Large intestine (tissue), 12 donors: ENCODE data around the gene SLC31A1. TPM values are rescaled to one million over a fixed set of nuclear protein-coding genes. Genes with fewer than 3 reads are reported as not detected.

ENCODE experiments used
- DNase-seq, 2 donors: peaks; one replicate each; pipeline versions ENCODE4 v3.0.0 to v3.0.0-alpha.2; 2013
- H3K27ac ChIP-seq: one replicate; pipeline ENCODE4 v1.5.1; 2013; ENCODE audit warnings: low read length
- H3K27me3 ChIP-seq: 2 replicates; pipeline ENCODE4 v1.6.1; 2013; ENCODE audit warnings: low read length; ENCODE audit not compliant: control insufficient read depth, insufficient read depth
- H3K36me3 ChIP-seq: 2 replicates; pipeline ENCODE4 v1.6.1; 2013; ENCODE audit warnings: low read length; ENCODE audit not compliant: control insufficient read depth, insufficient read depth
- H3K4me1 ChIP-seq: one replicate; pipeline ENCODE4 v1.6.1; 2013; ENCODE audit warnings: low read length; ENCODE audit not compliant: control insufficient read depth, insufficient read depth
- H3K4me3 ChIP-seq: one replicate; pipeline ENCODE4 v1.5.1; 2013; ENCODE audit warnings: low read length
- H3K9me3 ChIP-seq: one replicate; pipeline ENCODE4 v1.6.1; 2013; ENCODE audit warnings: mild to moderate bottlenecking, low read depth, low read length, moderate library complexity; ENCODE audit not compliant: control insufficient read depth
- whole genome bisulfite sequencing: methylation state at CpG from one replicate; pipeline ENCODE4 v1.1.5; 2013; ENCODE audit warnings: low lambda C conversion rate; ENCODE audit not compliant: insufficient coverage; 5-methylcytosine and 5-hydroxymethylcytosine counted together
- long read RNA-seq, 11 donors: transcript quantifications; one replicate each; lab custom pipeline, GENCODE V29; 2026
- polyA plus RNA-seq: library from polyadenylated mRNA; unstranded; fragments of 120-200 nt; gene quantifications from one replicate; pipeline ENCODE4 v1.2.1, GENCODE V29; 2013

Gene SLC31A1
- 32.2 TPM for polyA plus RNA-seq
- long read RNA-seq, donor 1, full-length matches to known transcripts = 6 of 40 reads
- long read RNA-seq, donor 1, partial matches to known transcripts = 15 of 40 reads
- long read RNA-seq, donor 1, other reads (novel, unspliced or antisense) = 19 of 40 reads
- long read RNA-seq, donor 2, full-length matches to known transcripts = 19 of 116 reads
- long read RNA-seq, donor 2, partial matches to known transcripts = 21 of 116 reads
- long read RNA-seq, donor 2, other reads (novel, unspliced or antisense) = 76 of 116 reads
- long read RNA-seq, donor 3 = 0 reads
- long read RNA-seq, donor 4, full-length matches to known transcripts = 2 of 2 reads
- long read RNA-seq, donor 4, partial matches to known transcripts = 0 of 2 reads
- long read RNA-seq, donor 4, other reads (novel, unspliced or antisense) = 0 of 2 reads
- long read RNA-seq, donor 5, full-length matches to known transcripts = 13 of 13 reads
- long read RNA-seq, donor 5, partial matches to known transcripts = 0 of 13 reads
- long read RNA-seq, donor 5, other reads (novel, unspliced or antisense) = 0 of 13 reads
- long read RNA-seq, donor 6, full-length matches to known transcripts = 23 of 49 reads
- long read RNA-seq, donor 6, partial matches to known transcripts = 26 of 49 reads
- long read RNA-seq, donor 6, other reads (novel, unspliced or antisense) = 0 of 49 reads
- long read RNA-seq, donor 7, full-length matches to known transcripts = 9 of 52 reads
- long read RNA-seq, donor 7, partial matches to known transcripts = 0 of 52 reads
- long read RNA-seq, donor 7, other reads (novel, unspliced or antisense) = 43 of 52 reads
- long read RNA-seq, donor 8, full-length matches to known transcripts = 16 of 114 reads
- long read RNA-seq, donor 8, partial matches to known transcripts = 27 of 114 reads
- long read RNA-seq, donor 8, other reads (novel, unspliced or antisense) = 71 of 114 reads
- long read RNA-seq, donor 9, full-length matches to known transcripts = 10 of 22 reads
- long read RNA-seq, donor 9, partial matches to known transcripts = 12 of 22 reads
- long read RNA-seq, donor 9, other reads (novel, unspliced or antisense) = 0 of 22 reads
- long read RNA-seq, donor 10, full-length matches to known transcripts = 18 of 23 reads
- long read RNA-seq, donor 10, partial matches to known transcripts = 5 of 23 reads
- long read RNA-seq, donor 10, other reads (novel, unspliced or antisense) = 0 of 23 reads
- long read RNA-seq, donor 11, full-length matches to known transcripts = 17 of 72 reads
- long read RNA-seq, donor 11, partial matches to known transcripts = 19 of 72 reads
- long read RNA-seq, donor 11, other reads (novel, unspliced or antisense) = 36 of 72 reads

GRCh38 chr9:113221003-113221799, at the start of gene SLC31A1, which contains the start of gene FKBP15:
Gene SLC31A1, plus strand, starts transcription at chr9:113221544. Its CDS starts 34,605 bp downstream, at chr9:113256149.
Gene FKBP15, minus strand, starts transcription at chr9:113221277. Its CDS starts 34 bp downstream, at chr9:113221243.
- Histone ChIP-seq H3K9me3 (no peaks in the 10 kb centered on the region), H3K27ac (peak within 1 kb of the TSS; percentile 95), H3K36me3 (peaks cover 3% of the 10 kb centered on the region), H3K27me3 (no peaks in the 10 kb centered on the region), H3K4me1 (peaks cover 11% of the 10 kb centered on the region), H3K4me3 (peak within 1 kb of the TSS; percentile 85)
- WGBS = 0% methylated on average over 2 of the region's 65 CpGs
- peak; percentile 99 to 100 for DNase-seq

- Histone ChIP-seq H3K9me3 (no peaks in the 10 kb centered on the region), H3K27ac (no peak overlapping the region), H3K27me3 (no peaks in the 10 kb centered on the region), H3K36me3 (peaks cover 76% of the 10 kb centered on the region), H3K4me1 (no peaks in the 10 kb centered on the region), H3K4me3 (no peak overlapping the region)
- WGBS = no CpG with 5 or more reads among the region's 3 CpGs
- no peak for DNase-seq
Measured at GRCh38 chr9:113173341-113173740, 48.0 kb upstream of the SLC31A1 start.

DNA sequence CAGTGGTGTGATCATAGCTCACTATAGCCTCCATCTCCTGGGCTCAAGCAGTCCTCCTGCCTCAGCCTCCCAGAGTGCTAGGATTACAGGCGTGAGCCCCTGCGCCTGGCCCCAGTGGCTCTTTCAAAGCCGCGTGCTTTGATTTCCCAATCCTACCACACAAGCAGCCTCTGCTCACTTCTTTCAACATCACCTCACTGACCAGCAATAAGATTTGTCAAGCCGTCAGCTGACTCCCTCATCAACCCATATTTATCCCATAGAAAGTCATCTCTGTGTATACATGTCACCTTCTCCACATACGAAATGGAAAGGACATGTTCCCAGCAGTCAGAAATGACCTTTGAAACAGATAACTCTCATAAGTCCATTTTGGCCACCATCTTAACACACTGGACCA, 44.5 kb upstream of the SLC31A1 start:
- Histone ChIP-seq H3K36me3 (peaks cover 68% of the 10 kb centered on the region), H3K4me3 (no peak overlapping the region), H3K27ac (no peak overlapping the region), H3K9me3 (no peaks in the 10 kb centered on the region), H3K27me3 (no peaks in the 10 kb centered on the region), H3K4me1 (no peaks in the 10 kb centered on the region)
- DNase-seq = no peak
- WGBS = no CpG with 5 or more reads among the region's 6 CpGs

DNA sequence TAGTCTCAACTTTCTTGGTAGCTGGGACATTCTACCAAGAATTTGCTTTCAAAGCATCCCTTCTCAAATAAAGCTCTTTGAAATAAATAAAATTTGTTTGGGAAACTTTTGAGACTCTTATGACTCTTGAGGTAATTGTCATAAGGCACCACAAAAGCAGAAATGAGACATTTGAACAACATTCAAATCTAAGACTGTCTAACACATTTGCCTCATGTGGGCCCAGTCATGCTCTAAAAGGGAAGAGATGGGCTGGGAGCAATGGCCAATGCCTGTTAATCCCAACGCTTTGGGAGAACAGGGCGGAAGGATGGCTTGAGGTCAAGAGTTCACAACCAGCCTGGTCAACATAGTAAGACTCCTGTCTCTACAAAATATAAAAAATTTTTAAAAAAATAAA, 44.1 kb upstream of the SLC31A1 start:
- Histone ChIP-seq H3K27me3 (no peaks in the 10 kb centered on the region), H3K27ac (no peak overlapping the region), H3K9me3 (no peaks in the 10 kb centered on the region), H3K4me1 (no peaks in the 10 kb centered on the region), H3K36me3 (peaks cover 72% of the 10 kb centered on the region), H3K4me3 (no peak overlapping the region)
- no peak for DNase-seq
- no CpG with 5 or more reads among the region's 2 CpGs for WGBS

- no peaks in the 10 kb centered on the region for H3K4me1 ChIP-seq
- no peak overlapping the region for H3K4me3 ChIP-seq
- H3K27ac ChIP-seq = no peak overlapping the region
- H3K36me3 ChIP-seq = peaks cover 71% of the 10 kb centered on the region
- no peak for DNase-seq
- H3K9me3 ChIP-seq = no peaks in the 10 kb centered on the region
- WGBS = no CpG with 5 or more reads among the region's 1 CpG
- H3K27me3 ChIP-seq = no peaks in the 10 kb centered on the region
Measured at GRCh38 chr9:113178087-113178486, 43.3 kb upstream of the SLC31A1 start.

DNA sequence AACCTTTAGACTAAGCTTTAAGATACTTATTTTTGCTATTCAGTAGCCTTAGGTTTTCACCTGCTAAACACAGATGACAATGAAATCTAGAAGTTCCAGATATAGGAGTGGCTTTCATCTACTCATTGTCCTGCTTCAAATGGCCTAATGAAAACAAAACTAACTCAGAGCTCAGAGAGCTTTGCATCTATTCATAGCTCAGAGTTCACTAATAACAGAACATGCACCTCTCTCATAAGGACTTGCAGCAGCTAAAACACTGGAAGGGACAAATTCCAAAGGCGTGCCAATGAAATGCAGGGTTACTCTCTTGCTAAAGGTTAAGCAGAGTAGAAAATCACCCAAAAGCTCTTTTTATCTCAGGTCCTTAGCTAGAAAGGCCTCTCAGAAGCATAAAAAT, 41.5 kb upstream of the SLC31A1 start:
- Histone ChIP-seq H3K36me3 (peaks cover 71% of the 10 kb centered on the region), H3K27me3 (no peaks in the 10 kb centered on the region), H3K4me3 (no peak overlapping the region), H3K4me1 (no peaks in the 10 kb centered on the region), H3K27ac (no peak overlapping the region), H3K9me3 (no peaks in the 10 kb centered on the region)
- no CpG with 5 or more reads among the region's 1 CpG for WGBS
- peak in 1 of 2 donors; percentile 17 for DNase-seq

GRCh38 chr9:113181165-113181564, 40.2 kb upstream of the SLC31A1 start:
- H3K36me3 ChIP-seq = peaks cover 79% of the 10 kb centered on the region
- H3K27ac ChIP-seq = no peak overlapping the region
- H3K9me3 ChIP-seq = no peaks in the 10 kb centered on the region
- DNase-seq = no peak
- H3K4me3 ChIP-seq = no peak overlapping the region
- H3K27me3 ChIP-seq = no peaks in the 10 kb centered on the region
- H3K4me1 ChIP-seq = no peaks in the 10 kb centered on the region

DNA sequence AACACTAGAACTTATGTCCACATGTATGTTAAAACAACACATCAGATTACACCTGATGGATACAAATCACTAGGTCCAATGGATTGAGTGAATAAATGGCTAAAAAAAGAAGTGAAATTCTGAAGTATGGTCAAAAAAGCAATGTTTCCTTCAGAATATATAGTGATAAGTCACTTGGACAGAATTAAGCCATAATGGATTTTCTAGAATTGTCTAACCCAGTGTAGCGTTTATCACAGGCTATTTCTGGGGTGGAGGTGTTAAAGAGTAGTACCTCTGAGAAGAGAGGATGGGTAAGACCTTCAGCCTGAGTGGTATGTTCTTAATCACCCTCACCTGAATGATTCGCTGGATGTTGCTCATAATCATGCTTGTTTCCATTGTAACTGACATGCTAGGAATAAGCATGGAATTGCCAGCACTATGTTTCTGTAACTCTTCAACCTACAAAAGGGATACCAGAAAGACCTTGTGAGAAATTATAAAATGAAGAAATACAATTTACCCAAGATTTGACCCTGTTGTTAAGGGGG, 37.3 kb upstream of the SLC31A1 start:
- Histone ChIP-seq H3K9me3 (no peaks in the 10 kb centered on the region), H3K4me1 (no peaks in the 10 kb centered on the region), H3K27me3 (no peaks in the 10 kb centered on the region), H3K4me3 (no peak overlapping the region), H3K36me3 (peaks cover 75% of the 10 kb centered on the region), H3K27ac (no peak overlapping the region)
- DNase-seq = no peak
- WGBS = no CpG with 5 or more reads among the region's 2 CpGs

DNA sequence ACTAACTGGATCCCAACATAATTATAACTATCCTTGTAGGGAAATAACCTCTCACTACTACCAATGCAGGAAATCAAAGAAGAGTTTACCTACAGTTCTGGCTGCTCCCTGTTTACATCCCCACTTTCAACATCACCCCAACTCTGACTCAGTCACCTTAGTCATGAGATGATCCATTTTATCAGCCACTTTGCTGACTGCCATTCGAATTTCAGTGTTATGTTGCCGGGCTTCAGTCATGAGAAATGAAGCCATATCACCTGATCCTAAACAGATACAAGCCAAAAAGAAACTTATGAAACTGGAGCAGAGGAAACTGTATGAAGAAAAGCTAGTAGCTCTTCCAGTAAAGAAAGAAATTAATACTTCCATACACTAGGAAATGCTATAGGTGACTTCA, 36.8 kb upstream of the SLC31A1 start:
- H3K4me3 ChIP-seq = no peak overlapping the region
- H3K36me3 ChIP-seq = peaks cover 75% of the 10 kb centered on the region
- H3K27me3 ChIP-seq = no peaks in the 10 kb centered on the region
- WGBS = no CpG with 5 or more reads among the region's 2 CpGs
- H3K27ac ChIP-seq = no peak overlapping the region
- no peak for DNase-seq
- no peaks in the 10 kb centered on the region for H3K9me3 ChIP-seq
- no peaks in the 10 kb centered on the region for H3K4me1 ChIP-seq
